ENCODE measurements around the gene IL17A. TPM values are rescaled to one million over a fixed set of nuclear protein-coding genes. Genes with fewer than 3 reads are reported as not detected.
"Not testable (repeated sequence)": the region's sequence is repeated elsewhere in the genome, so short reads cannot be mapped to it uniquely, and the experiment has no call there.

IL17A gene
- total RNA-seq, 4 donors from 2014 or later, result not detected

GRCh38 chr6:52189974-52190373 is 3.8 kb downstream of the IL17A start:
- no peaks in the 10 kb centered on the region for H3K9me3 ChIP-seq
- H3K4me1 ChIP-seq, result no peaks in the 10 kb centered on the region
- no peak for DNase-seq
- 84 to 89% methylated on average over 2 of the region's 2 CpGs for WGBS, 2 donors
- no peaks in the 10 kb centered on the region for H3K36me3 ChIP-seq
- no peak overlapping the region for H3K4me3 ChIP-seq (replicated peaks in 1 of 3)
- TF ChIP-seq CTCF (IDR thresholded peaks at IDR 0.05) (no peak), POLR2A (IDR thresholded peaks at IDR 0.05) (no peak)
- no peaks in the 10 kb centered on the region for H3K27me3 ChIP-seq
- H3K27ac ChIP-seq, result no peak overlapping the region
- intact Hi-C loops (cut with DNase I), result no loop called here

- WGBS, 2 donors, result 82 to 90% methylated on average over 3 of the region's 3 CpGs
- no peaks in the 10 kb centered on the region for H3K4me1 ChIP-seq
- H3K36me3 ChIP-seq, result no peaks in the 10 kb centered on the region
- intact Hi-C loops (cut with DNase I), result no loop called here
- DNase-seq, result no peak
- H3K27ac ChIP-seq, result no peak overlapping the region
- no peak for TF ChIP-seq CTCF (IDR thresholded peaks at IDR 0.05)
- TF ChIP-seq POLR2A (IDR thresholded peaks at IDR 0.05), result no peak
- no peaks in the 10 kb centered on the region for H3K9me3 ChIP-seq
- H3K27me3 ChIP-seq, result no peaks in the 10 kb centered on the region
- no peak overlapping the region for H3K4me3 ChIP-seq (replicated peaks in 1 of 3)
Measured at GRCh38 chr6:52190409-52190808, 4.2 kb downstream of the IL17A start.

GRCh38 chr6:52191824-52192223 is 5.6 kb downstream of the IL17A start:
- no peaks in the 10 kb centered on the region for H3K36me3 ChIP-seq
- TF ChIP-seq POLR2A (IDR thresholded peaks at IDR 0.05), result no peak
- TF ChIP-seq CTCF (IDR thresholded peaks at IDR 0.05), result no peak
- no peaks in the 10 kb centered on the region for H3K4me1 ChIP-seq
- no peak for DNase-seq
- H3K4me3 ChIP-seq (replicated peaks in 1 of 3), result no peak overlapping the region
- WGBS, 2 donors, result 56% methylated on average over 3 of the region's 3 CpGs
- intact Hi-C loops (cut with DNase I), result no loop called here
- no peaks in the 10 kb centered on the region for H3K9me3 ChIP-seq
- no peak overlapping the region for H3K27ac ChIP-seq
- no peaks in the 10 kb centered on the region for H3K27me3 ChIP-seq

- Histone ChIP-seq H3K4me1 (no peaks in the 10 kb centered on the region), H3K27me3 (no peaks in the 10 kb centered on the region), H3K27ac (no peak overlapping the region), H3K36me3 (no peaks in the 10 kb centered on the region), H3K9me3 (no peaks in the 10 kb centered on the region), H3K4me3 (replicated peaks in 1 of 3) (no peak overlapping the region)
- intact Hi-C loops (cut with DNase I), result no loop called here
- no peak for DNase-seq
- TF ChIP-seq POLR2A (IDR thresholded peaks at IDR 0.05) (no peak), CTCF (IDR thresholded peaks at IDR 0.05) (no peak)
- WGBS, 2 donors, result 36 to 45% methylated on average over 2 of the region's 2 CpGs
Measured at GRCh38 chr6:52195886-52196285, 9.7 kb downstream of the IL17A start.

- H3K36me3 ChIP-seq; DNase-seq; H3K4me3 ChIP-seq (replicated peaks in 1 of 3); H3K27me3 ChIP-seq; H3K9me3 ChIP-seq; H3K27ac ChIP-seq; intact Hi-C loops (cut with DNase I); H3K4me1 ChIP-seq: not testable (repeated sequence)
- 39 to 52% methylated on average over 5 of the region's 5 CpGs for WGBS, 2 donors
Measured at GRCh38 chr6:52200088-52200487, 13.9 kb downstream of the IL17A start.

GRCh38 chr6:52201046-52201445 is 14.9 kb downstream of the IL17A start:
- Histone ChIP-seq H3K27me3 (no peaks in the 10 kb centered on the region), H3K4me1 (no peaks in the 10 kb centered on the region), H3K9me3 (no peaks in the 10 kb centered on the region), H3K36me3 (no peaks in the 10 kb centered on the region), H3K27ac (no peak overlapping the region), H3K4me3 (replicated peaks in 1 of 3) (no peak overlapping the region)
- intact Hi-C loops (cut with DNase I), result no loop called here
- no peak for TF ChIP-seq CTCF (IDR thresholded peaks at IDR 0.05)
- no peak for TF ChIP-seq POLR2A (IDR thresholded peaks at IDR 0.05)
- WGBS, 2 donors, result no CpG with 5 or more reads among the region's 1 CpG
- DNase-seq, result no peak

Measured in thyroid gland (tissue), 4 donors.